Adipose tissue (tissue), 3 donors: ENCODE results near the gene OR52N5. TPM values are rescaled to one million over a fixed set of nuclear protein-coding genes. Genes with fewer than 3 reads are reported as not detected.

ENCODE experiments used
- H3K27ac ChIP-seq: one replicate; pipeline ENCODE4 v1.5.1; 2013; ENCODE audit warnings: low read depth, low read length
- WGBS, 3 donors: extraction: QIAGEN DNeasy Blood & Tissue Kit; methylation state at CpG; one replicate each; pipeline ENCODE4 v1.1.7; 2013; 5-methylcytosine and 5-hydroxymethylcytosine counted together
- polyA plus RNA-seq, 3 donors: library from polyadenylated mRNA; stranded (reverse); fragments of 200-250 nt; gene quantifications; one replicate each; pipeline ENCODE4 v1.2.3, GENCODE V29; 2013
- donor health status: healthy with polysubstance abuse.
- donor health status: Bipolar disorder and iron deficiency.
- donor health status: healthy.

The OR52N5 gene
- polyA plus RNA-seq, result under 1 TPM in 1 of 3 donors, not detected in 2; 0.04 TPM

GRCh38 chr11:5783255-5783654 lies at the start of gene OR52N5:
Gene OR52N5, minus strand, starts transcription at chr11:5783355. Its CDS starts 4,721 bp downstream, at chr11:5778634.
- 48 to 70% (median 50%) methylated on average over 4 of the region's 4 CpGs for WGBS, 3 donors

DNA sequence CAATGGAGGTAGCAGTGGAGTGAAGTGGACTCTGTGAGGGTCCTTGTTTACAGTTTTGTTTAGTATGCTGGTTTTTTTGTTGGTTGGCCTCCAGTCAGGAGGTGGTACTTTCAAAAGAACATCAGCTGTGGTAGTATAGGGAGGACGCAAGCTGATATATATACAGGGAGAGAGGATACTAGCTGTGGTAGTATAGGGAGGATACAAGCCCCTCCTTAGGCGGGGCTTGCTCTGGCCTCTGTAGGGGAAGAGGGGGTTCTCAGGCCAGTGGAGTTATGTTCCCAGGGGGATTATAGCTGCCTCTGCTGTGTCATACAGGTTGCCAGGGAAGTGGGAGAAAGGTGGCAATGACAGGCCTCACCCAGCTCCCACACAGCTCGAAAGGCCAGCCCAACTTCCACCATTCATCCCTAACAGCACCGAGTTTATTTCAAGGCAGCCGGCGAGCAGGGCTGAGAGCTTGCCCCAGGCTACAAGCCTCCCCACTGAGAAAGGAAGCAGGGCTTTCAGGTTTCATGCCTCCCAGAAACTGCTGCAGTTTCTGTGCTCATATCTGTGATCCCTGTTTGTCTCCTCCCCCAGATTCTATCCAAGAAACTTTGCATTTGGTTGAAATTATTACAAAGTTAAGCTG lies 48.2 kb upstream of the OR52N5 start:
- no peak overlapping the region for H3K27ac ChIP-seq
- WGBS, 3 donors, result 78 to 87% (median 82%) methylated on average over 6 of the region's 6 CpGs

More at GRCh38 chr11:5783255-5783654, at the start of gene OR52N5:
- H3K27ac ChIP-seq, result no peak within 1 kb of the TSS

DNA sequence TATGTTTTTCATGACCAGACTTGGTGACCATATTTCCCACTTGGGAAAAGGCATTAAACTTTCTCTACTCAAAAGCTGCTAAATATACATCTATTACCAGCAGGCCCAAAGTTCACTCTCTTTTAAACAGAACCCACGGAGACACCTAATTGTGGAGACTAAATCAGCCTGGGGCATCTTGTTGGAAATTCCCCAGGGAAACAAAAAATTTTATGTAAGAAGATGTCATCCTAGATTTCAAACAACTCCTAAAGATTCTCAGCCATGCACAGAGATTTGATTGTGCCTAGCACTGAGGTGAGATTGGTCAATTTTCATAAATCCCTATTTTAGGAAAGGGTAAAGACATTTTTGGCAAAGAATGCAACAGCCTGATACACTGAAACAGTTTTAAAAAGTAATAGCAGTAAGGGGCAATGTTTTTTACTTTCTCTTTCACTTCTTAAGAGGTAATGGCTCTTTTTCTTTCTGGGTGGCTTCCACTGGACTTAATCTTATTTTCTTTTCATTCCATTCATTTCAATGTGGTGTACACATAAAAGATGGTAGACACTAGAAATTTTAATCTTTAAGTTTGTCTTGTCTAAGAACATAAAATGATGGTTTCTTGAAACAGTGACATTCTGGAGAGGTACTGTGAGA lies 35.2 kb upstream of the OR52N5 start:
- no peak overlapping the region for H3K27ac ChIP-seq
- WGBS, 3 donors, result 25 to 58% (median 43%) methylated on average over 1 of the region's 1 CpG

GRCh38 chr11:5815534-5815933 lies 32.4 kb upstream of the OR52N5 start:
- H3K27ac ChIP-seq, result no peak overlapping the region
- 25 to 61% (median 27%) methylated on average over 4 of the region's 4 CpGs for WGBS, 3 donors

DNA sequence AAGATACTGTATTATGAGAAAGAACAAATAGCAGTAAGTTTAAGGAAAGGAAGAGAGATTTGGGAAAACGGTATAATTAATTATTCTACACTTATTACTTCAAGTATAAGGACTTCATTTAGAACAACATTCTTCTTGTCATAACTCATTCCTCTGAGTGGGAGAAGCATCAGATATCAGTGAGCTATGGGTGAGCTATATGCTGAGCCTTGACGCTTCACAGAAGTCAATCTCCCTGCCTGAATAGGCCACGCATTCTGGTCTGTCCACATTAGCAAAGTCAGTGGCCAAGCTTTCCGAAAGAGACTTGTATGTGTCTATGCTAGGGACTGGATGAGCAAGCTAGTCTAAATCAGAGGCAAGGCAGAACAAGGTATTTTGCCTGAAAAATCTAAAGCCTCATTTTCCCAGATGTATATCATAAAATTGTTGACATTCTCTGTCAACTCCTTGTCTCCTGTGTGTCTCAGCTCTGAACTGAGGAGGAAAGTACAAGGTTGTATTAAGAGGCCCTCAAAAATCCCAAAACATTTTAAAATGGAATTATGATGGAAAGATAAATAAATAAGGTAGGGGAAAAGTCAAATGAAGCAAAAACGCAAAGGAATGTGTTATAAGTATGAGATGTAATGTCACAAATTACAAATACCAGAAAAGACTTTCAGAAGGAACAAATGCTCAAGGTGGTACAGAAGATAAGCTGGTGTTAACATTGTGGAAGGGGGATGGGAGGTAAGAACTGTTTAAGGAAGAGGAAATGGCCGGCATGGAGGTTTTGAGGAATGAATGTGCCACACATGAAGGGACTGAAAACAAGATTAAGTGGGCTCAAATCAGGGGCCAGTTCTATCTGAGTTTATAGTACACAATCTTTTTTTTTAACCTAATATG lies 27.0 kb upstream of the OR52N5 start:
- H3K27ac ChIP-seq, result no peak overlapping the region
- 74 to 80% (median 78%) methylated on average over 6 of the region's 6 CpGs for WGBS, 3 donors

DNA sequence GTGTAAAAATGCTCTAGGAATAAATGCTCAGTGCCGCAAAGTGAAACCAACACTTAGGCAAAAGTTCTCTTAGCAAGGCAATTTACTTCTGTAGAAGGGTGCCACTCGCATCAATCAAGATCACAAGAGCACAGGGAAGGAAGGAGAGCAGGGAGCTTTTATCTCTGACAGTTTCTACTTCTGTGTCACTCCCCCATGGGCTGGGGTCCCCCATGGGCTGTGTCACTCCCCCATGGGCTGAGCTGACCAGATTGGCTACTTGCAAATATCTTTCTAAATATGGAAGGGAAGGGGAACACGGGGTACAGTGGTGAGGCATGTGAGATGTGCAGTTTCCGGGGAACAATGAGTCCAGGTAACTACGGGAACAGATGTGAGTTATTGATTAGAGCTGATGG lies 26.0 kb upstream of the OR52N5 start:
- 14 to 28% (median 26%) methylated on average over 5 of the region's 5 CpGs for WGBS, 3 donors

DNA sequence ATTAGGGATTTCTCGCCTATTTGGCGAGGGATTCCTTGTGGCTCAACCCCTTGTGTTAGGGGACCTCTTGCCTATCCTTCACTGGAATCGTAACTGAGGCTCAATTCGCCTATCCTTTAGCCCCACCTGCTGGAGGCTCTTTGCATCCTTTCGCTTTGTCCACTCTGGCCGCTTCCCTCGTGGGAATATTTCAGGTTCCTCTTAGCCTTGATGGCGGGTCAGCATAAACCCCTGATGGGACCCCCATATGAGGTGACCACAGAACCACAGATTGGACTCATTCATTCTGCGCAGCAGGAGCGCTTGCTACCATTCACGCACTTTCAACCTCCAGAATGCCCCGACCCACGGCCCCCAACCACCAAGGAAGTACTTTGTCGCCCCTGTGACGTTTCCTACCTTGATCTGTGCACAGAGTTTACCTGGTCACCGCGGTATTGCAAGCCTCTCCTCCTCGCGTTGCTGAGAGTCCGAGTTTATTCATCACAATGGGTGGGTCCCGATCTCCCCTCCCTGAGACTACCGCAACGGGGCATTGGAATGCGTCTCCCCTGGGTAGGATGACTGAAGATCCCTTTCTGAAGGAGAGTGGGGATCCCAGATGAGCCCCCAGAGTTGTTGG lies 25.5 kb upstream of the OR52N5 start, which contains the start of gene OR52N2:
OR52N2 (plus strand) TSS at position 425 of the 622 bp plus-strand sequence. CDS start 11,412 bp downstream, outside the sequence.
- no peak within 1 kb of the TSS for H3K27ac ChIP-seq
- WGBS, 3 donors, result 3 to 10% (median 8%) methylated on average over 24 of the region's 24 CpGs

More for the DNA sequence above, 26.0 kb upstream of the OR52N5 start:
- H3K27ac ChIP-seq, result no peak overlapping the region

GRCh38 chr11:5807580-5807979 lies 24.4 kb upstream of the OR52N5 start:
- no peak overlapping the region for H3K27ac ChIP-seq
- 63 to 68% (median 67%) methylated on average over 10 of the region's 10 CpGs for WGBS, 3 donors

DNA sequence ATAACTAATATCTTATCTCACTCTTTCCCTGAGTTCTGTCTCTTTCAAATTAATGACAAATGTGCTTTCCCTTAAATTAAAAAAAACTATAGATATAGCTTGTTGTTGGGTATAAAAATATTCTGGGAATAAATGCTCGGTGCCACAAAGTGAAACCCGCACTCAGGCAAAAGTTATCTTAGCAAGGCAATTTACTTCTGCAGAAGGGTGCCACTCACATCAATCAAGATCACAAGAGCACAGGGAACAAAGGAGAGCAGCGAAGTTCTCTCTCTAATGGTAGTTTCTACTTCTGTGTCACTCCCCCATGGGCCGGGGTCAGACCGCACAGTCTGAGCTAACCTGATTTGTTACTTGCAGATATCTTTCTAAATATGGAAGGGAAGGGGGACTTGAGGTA lies 20.8 kb upstream of the OR52N5 start:
- H3K27ac ChIP-seq, result no peak overlapping the region
- whole genome bisulfite sequencing, 3 donors, result 82 to 90% (median 90%) methylated on average over 5 of the region's 5 CpGs

GRCh38 chr11:5796541-5796940 lies 13.4 kb upstream of the OR52N5 start:
- no peak overlapping the region for H3K27ac ChIP-seq
- WGBS, 3 donors, result 81 to 87% (median 83%) methylated on average over 6 of the region's 6 CpGs

GRCh38 chr11:5791165-5791564 lies 8.0 kb upstream of the OR52N5 start, which contains the start of gene OR52N1:
Gene OR52N1, minus strand, starts transcription at chr11:5791265. Its CDS starts 2,449 bp downstream, at chr11:5788816.
- WGBS, 3 donors, result 79 to 82% (median 79%) methylated on average over 3 of the region's 3 CpGs
- H3K27ac ChIP-seq, result no peak within 1 kb of the TSS

- H3K27ac ChIP-seq, result no peak overlapping the region
- WGBS, 3 donors, result 33 to 67% (median 36%) methylated on average over 1 of the region's 1 CpG
Observed at GRCh38 chr11:5767056-5767455, 16.1 kb downstream of the OR52N5 start.

DNA sequence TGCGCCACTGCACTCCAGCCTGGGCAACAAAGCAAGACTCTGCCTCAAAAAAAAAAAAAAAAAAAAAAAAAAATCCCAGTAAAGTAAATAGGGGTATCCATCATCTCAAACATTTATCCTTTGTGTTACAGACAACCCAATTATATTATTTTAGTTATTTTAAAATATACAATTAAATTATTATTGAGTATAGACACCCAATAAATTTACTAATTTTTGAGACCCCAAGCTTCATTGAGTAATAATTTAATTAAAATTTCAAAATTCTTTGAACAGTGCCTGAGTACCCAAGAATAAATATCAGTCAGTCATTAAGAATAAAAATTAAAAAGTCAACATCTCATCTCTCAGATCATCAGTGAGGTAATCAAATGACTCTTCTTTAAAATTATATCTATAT lies 29.2 kb downstream of the OR52N5 start, which contains the start of gene OR52N4:
OR52N4 (plus strand) TSS at position 301 of the 400 bp plus-strand sequence. CDS start 498 bp downstream, outside the sequence.
- WGBS, 3 donors, result 88 to 97% (median 95%) methylated on average over 1 of the region's 1 CpG
- no peak within 1 kb of the TSS for H3K27ac ChIP-seq

DNA sequence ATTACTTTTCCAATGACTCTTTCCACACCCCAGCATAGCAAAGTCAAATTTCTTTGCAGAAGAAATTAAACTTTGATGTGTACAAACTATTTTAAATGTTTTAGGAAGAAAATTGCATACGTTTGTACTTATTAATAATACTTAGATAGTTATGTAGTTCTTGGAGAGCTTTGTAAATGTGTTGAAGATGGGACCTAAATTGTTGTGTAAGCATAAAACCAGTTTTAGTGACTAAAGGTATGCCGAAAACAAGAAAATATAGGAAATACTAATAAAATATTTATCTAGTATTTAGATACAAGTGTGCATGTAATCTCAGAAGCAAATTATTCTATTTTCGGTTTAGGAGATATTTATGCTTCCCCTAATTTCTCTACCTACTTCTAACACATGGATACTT lies 33.3 kb downstream of the OR52N5 start:
- H3K27ac ChIP-seq, result no peak overlapping the region
- 77 to 85% (median 77%) methylated on average over 3 of the region's 3 CpGs for WGBS, 3 donors

- WGBS, 3 donors, result 92 to 94% (median 93%) methylated on average over 3 of the region's 3 CpGs
- H3K27ac ChIP-seq, result no peak overlapping the region
Observed at GRCh38 chr11:5746614-5747013, 36.5 kb downstream of the OR52N5 start.

- no peak overlapping the region for H3K27ac ChIP-seq
- 48 to 61% (median 49%) methylated on average over 1 of the region's 1 CpG for WGBS, 3 donors
Observed at GRCh38 chr11:5738431-5738830, 44.7 kb downstream of the OR52N5 start.

GRCh38 chr11:5737670-5738392 lies 45.3 kb downstream of the OR52N5 start:
- no peak overlapping the region for H3K27ac ChIP-seq
- 81 to 85% (median 83%) methylated on average over 6 of the region's 6 CpGs for WGBS, 3 donors

DNA sequence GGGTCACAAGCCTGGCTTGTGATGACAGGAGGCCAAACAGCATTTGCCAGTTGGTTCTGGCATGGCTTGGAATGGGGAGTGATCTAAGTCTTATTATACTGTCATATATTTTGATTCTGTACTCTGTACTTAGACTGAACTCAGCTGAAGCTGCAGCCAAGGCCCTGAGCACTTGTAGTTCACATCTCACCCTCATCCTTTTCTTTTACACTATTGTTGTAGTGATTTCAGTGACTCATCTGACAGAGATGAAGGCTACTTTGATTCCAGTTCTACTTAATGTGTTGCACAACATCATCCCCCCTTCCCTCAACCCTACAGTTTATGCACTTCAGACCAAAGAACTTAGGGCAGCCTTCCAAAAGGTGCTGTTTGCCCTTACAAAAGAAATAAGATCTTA lies 46.1 kb downstream of the OR52N5 start:
- H3K27ac ChIP-seq, result no peak overlapping the region
